AG04450 (cell line): ENCODE results near the gene B3GALT6. TPM values are rescaled to one million over a fixed set of nuclear protein-coding genes. Genes with fewer than 3 reads are reported as not detected.

Experiments used
- CTCF ChIA-PET: fragments of 300-600, 350-600 bp; formaldehyde crosslinking; extraction: SDS; loops from one replicate; lab custom pipeline; 2022; ENCODE audit warnings: antibody characterized with exemption, inconsistent platforms; lab: Charles Lee
- POLR2A ChIA-PET: fragments of 350-600 bp; formaldehyde crosslinking; extraction: SDS; loops from one replicate; lab custom pipeline; 2021; ENCODE audit warnings: antibody characterized with exemption, inconsistent platforms; lab: Yijun Ruan, JAX
- DNase-seq: peaks from one replicate; pipeline ENCODE4 v3.0.0-alpha.2; 2011; ENCODE audit warnings: low read depth, low spot score
- H3K27ac ChIP-seq: one replicate; pipeline ENCODE4 v1.5.1; 2012; ENCODE audit warnings: low read depth, low read length, control low read depth
- H3K27me3 ChIP-seq: one replicate; pipeline ENCODE4 v1.6.0; 2012; ENCODE audit warnings: low read length; ENCODE audit not compliant: control insufficient read depth, insufficient read depth
- H3K4me3 ChIP-seq: 2 replicates; pipeline ENCODE4 v1.5.1; 2011; ENCODE audit warnings: mild to moderate bottlenecking, low read depth, low read length, control low read depth
- H3K9me3 ChIP-seq: 2 replicates; pipeline ENCODE4 v1.5.1; 2012; ENCODE audit warnings: low read length; ENCODE audit not compliant: control insufficient read depth, insufficient read depth
- polyA plus RNA-seq: library from polyadenylated mRNA; depleted of rRNA; stranded (reverse); fragments of >200 nt; gene quantifications from 2 replicates; pipeline ENCODE4 v1.2.3, GENCODE V29; 2011
- TF ChIP-seq, protein P1 (sequence below): IDR thresholded peaks from 2 replicates; pipeline ENCODE4 v1.5.1; 2011; ENCODE audit warnings: low read depth, low read length, control low read depth, inconsistent platforms

Gene B3GALT6
- polyA plus RNA-seq, 1 experiment = 15.2 TPM

DNA sequence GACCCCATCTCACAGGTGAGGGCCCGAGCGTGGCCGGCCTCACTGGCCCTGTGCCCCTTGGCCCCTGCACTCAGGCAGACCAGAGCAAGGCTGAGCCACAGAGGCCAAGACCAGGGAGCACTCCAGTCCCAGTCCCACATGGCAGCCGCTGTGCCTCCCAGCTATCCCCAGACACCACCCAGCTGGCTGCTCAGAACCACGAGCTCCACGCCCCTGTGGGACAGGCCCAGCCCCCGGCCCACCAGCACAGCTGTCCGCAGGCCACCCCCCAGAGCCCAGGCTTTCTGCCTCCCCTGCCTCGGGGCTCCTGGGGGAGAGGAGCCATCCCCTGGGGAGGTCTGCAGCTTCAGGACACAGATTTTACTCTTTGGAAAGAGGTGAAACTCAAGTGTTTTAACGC lies 23.6 kb downstream of the B3GALT6 start:
- H3K27me3 ChIP-seq = no peaks in the 10 kb centered on the region
- DNase-seq = no peak
- TF ChIP-seq, protein P1, sequence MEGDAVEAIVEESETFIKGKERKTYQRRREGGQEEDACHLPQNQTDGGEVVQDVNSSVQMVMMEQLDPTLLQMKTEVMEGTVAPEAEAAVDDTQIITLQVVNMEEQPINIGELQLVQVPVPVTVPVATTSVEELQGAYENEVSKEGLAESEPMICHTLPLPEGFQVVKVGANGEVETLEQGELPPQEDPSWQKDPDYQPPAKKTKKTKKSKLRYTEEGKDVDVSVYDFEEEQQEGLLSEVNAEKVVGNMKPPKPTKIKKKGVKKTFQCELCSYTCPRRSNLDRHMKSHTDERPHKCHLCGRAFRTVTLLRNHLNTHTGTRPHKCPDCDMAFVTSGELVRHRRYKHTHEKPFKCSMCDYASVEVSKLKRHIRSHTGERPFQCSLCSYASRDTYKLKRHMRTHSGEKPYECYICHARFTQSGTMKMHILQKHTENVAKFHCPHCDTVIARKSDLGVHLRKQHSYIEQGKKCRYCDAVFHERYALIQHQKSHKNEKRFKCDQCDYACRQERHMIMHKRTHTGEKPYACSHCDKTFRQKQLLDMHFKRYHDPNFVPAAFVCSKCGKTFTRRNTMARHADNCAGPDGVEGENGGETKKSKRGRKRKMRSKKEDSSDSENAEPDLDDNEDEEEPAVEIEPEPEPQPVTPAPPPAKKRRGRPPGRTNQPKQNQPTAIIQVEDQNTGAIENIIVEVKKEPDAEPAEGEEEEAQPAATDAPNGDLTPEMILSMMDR = no peak
- CTCF ChIA-PET = no interaction called here
- peaks cover 4% of the 10 kb centered on the region; the same call in 1 of the 2 replicates for H3K9me3 ChIP-seq
- H3K4me3 ChIP-seq = no peak overlapping the region
- no peak overlapping the region for H3K27ac ChIP-seq
- POLR2A ChIA-PET = no interaction called here

DNA sequence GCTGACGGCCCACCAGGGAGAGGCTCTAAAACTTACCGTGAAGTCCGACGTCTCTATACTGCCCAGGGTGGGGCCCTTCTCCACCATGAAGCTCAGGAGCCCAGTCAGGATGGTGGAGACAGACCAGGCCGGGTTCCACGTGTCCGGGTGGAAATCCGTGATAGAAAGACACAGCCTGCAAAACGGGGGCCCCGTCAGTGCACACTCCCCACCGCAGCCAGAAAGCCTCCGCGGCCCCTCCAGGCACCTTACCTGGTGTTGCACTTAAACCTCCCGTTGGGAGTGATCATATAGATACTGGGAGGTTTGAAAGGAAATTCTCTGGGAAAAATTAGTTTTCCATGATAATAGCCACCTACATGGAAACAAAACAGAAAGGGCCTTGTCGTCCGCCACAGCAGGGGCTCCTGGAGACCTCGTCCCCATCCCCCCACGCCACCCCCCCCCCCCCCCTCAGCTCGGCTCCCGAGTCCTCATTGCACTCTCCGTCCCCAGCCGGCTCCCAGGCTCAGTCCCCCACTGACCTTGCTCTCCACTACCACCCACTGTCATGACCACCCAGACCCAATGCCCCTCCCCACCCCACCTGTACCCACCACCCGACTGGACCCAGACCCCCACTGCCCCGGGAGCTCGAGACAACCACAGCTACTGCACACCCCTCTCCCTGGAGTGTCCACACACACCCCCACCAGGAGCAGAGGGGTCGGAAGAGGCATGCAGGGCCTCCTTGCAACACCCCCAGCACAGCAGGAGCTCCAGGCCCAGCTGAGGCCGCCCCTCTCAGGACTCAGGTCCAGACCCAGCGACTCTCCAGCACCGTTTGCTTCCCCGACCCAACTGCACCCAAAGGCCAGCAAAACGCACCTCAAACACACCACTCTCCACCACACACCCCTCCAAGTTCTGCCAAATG lies 25.2 kb downstream of the B3GALT6 start:
- peaks cover 4% of the 10 kb centered on the region; the same call in 1 of the 2 replicates for H3K9me3 ChIP-seq
- ChIA-PET POLR2A (interaction anchor here (0.7 kb wide), 2 partner anchors 13 to 28 kb away, joined by 6 to 9 read pairs; no protein-coding TSS in a partner anchor), CTCF (no interaction called here)
- H3K27ac ChIP-seq = no peak overlapping the region
- TF ChIP-seq, protein P1 = no peak
- H3K27me3 ChIP-seq = no peaks in the 10 kb centered on the region
- no peak overlapping the region for H3K4me3 ChIP-seq
- no peak for DNase-seq

DNA sequence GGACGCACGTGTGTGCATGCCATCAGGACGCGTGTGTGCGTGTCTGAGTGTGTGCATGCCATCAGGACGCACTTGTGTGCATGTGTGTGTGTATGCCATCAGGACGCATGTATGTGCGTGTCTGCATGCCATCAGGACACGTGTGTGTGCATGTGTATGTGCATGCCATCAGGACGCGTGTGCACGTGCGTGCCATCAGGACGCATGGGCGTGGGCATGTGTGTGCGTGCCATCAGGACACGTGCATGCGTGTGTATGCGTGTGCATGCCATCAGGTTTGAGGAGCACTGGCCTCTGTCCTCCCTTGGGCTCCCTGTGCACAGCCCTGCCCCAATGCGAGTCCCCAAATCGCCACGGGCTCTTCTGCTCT lies 27.1 kb downstream of the B3GALT6 start:
- Histone ChIP-seq H3K27me3 (no peaks in the 10 kb centered on the region), H3K27ac (no peak overlapping the region), H3K4me3 (no peak overlapping the region), H3K9me3 (peaks cover 4% of the 10 kb centered on the region; the same call in 1 of the 2 replicates)
- POLR2A ChIA-PET = interaction anchor here (0.6 kb wide), 1 partner anchor 32 kb away, joined by 4 read pairs; no protein-coding TSS in a partner anchor
- CTCF ChIA-PET = no interaction called here
- no peak for DNase-seq
- TF ChIP-seq, protein P1 = no peak

DNA sequence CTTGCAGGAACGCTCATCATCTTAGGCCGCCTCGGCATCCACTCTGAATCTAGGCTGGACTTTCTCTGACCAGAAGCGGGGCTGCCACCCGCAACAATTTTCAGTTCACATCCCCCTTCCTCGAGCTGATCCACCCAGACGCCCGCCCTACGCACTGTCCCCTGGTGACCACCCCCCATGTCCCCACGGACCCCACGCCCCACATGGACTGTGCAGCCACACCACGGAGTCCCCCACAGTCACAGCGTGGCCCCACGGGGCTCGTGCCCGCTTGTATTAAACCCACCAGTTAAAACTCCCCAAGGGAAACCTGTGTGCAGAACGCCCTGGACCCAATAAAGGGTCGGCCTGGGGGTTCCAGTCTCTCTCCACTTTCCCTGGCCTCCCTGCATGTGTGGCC lies 27.5 kb downstream of the B3GALT6 start:
- no peak for DNase-seq
- ChIA-PET POLR2A (no interaction called here), CTCF (no interaction called here)
- Histone ChIP-seq H3K27me3 (no peaks in the 10 kb centered on the region), H3K4me3 (no peak overlapping the region), H3K9me3 (peaks cover 4% of the 10 kb centered on the region; the same call in 1 of the 2 replicates), H3K27ac (no peak overlapping the region)
- TF ChIP-seq, protein P1 = no peak
